ENCODE measurements around the gene CPAMD8. TPM values are rescaled to one million over a fixed set of nuclear protein-coding genes. Genes with fewer than 3 reads are reported as not detected.

Gene CPAMD8
- total RNA-seq, 1 experiment from 2014 or later, result 3.9 TPM

- Histone ChIP-seq H3K27ac (ENCODE audit: low read length) (no peak overlapping the region), H3K36me3 (ENCODE audit: low read depth, low read length) (no peaks in the 10 kb centered on the region), H3K9me2 (replicated peaks; ENCODE audit: low read length) (no peaks in the 10 kb centered on the region), H3K27me3 (ENCODE audit: low read length) (no peaks in the 10 kb centered on the region), H3K9ac (ENCODE audit: low read length) (no peak overlapping the region), H3K79me2 (ENCODE audit: low read length) (no peaks in the 10 kb centered on the region), H3K4me1 (ENCODE audit: insufficient read depth, low read length) (no peaks in the 10 kb centered on the region), H2AFZ (ENCODE audit: low read length) (no peak overlapping the region), H3F3A (ENCODE audit: low read length, unreplicated experiment) (no peaks in the 10 kb centered on the region), H3K4me3 (ENCODE audit: low read length) (no peak overlapping the region), H3K9me3 (ENCODE audit: low read length) (no peaks in the 10 kb centered on the region), H3K4me2 (ENCODE audit: low read length) (no peak overlapping the region), H4K20me1 (ENCODE audit: low read length) (no peaks in the 10 kb centered on the region)
- TF ChIP-seq EZH2phosphoT487 (IDR thresholded peaks at IDR 0.05; ENCODE audit: borderline replicate concordance, low read length), result no peak
- TF ChIP-seq, protein P1, sequence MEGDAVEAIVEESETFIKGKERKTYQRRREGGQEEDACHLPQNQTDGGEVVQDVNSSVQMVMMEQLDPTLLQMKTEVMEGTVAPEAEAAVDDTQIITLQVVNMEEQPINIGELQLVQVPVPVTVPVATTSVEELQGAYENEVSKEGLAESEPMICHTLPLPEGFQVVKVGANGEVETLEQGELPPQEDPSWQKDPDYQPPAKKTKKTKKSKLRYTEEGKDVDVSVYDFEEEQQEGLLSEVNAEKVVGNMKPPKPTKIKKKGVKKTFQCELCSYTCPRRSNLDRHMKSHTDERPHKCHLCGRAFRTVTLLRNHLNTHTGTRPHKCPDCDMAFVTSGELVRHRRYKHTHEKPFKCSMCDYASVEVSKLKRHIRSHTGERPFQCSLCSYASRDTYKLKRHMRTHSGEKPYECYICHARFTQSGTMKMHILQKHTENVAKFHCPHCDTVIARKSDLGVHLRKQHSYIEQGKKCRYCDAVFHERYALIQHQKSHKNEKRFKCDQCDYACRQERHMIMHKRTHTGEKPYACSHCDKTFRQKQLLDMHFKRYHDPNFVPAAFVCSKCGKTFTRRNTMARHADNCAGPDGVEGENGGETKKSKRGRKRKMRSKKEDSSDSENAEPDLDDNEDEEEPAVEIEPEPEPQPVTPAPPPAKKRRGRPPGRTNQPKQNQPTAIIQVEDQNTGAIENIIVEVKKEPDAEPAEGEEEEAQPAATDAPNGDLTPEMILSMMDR (conservative IDR thresholded peaks at IDR 0.05; ENCODE audit: low read depth, low read length), result no peak
- no peak for TF ChIP-seq EZH2 (IDR thresholded peaks at IDR 0.05; ENCODE audit: low read length, unreplicated experiment)
- BruUV-seq (replicated peaks), result no TSS peak
- ATAC-seq (no peak), DNase-seq (no peak)
- ChIA-PET CTCF (no interaction called here), POLR2A (ENCODE audit: unreplicated experiment) (no interaction called here)
- intact Hi-C loops (cut with micrococcal nuclease), result no loop called here
These were observed 48.5 kb downstream of the CPAMD8 start for GRCh38 chr19:16978156-16978555.

- no peaks in the 10 kb centered on the region for H3K27me3 ChIP-seq (ENCODE audit: low read length)
- intact Hi-C loops (cut with micrococcal nuclease), result no loop called here
- ATAC-seq (no peak), DNase-seq (no peak)
- no peak overlapping the region for H3K4me3 ChIP-seq (ENCODE audit: low read length)
- H3F3A ChIP-seq (ENCODE audit: low read length, unreplicated experiment), result no peaks in the 10 kb centered on the region
- no peaks in the 10 kb centered on the region for H3K4me1 ChIP-seq (ENCODE audit: insufficient read depth, low read length)
- H3K9ac ChIP-seq (ENCODE audit: low read length), result no peak overlapping the region
- H3K9me2 ChIP-seq (replicated peaks; ENCODE audit: low read length), result no peaks in the 10 kb centered on the region
- no peak for TF ChIP-seq EZH2phosphoT487 (IDR thresholded peaks at IDR 0.05; ENCODE audit: borderline replicate concordance, low read length)
- TF ChIP-seq, protein P1 (conservative IDR thresholded peaks at IDR 0.05; ENCODE audit: low read depth, low read length), result no peak
- no peak for TF ChIP-seq EZH2 (IDR thresholded peaks at IDR 0.05; ENCODE audit: low read length, unreplicated experiment)
- no peak overlapping the region for H3K27ac ChIP-seq (ENCODE audit: low read length)
- no peak overlapping the region for H3K4me2 ChIP-seq (ENCODE audit: low read length)
- H3K36me3 ChIP-seq (ENCODE audit: low read depth, low read length), result no peaks in the 10 kb centered on the region
- BruUV-seq (replicated peaks), result no TSS peak
- no peaks in the 10 kb centered on the region for H3K9me3 ChIP-seq (ENCODE audit: low read length)
- no peaks in the 10 kb centered on the region for H4K20me1 ChIP-seq (ENCODE audit: low read length)
- ChIA-PET CTCF (no interaction called here), POLR2A (ENCODE audit: unreplicated experiment) (no interaction called here)
- H3K79me2 ChIP-seq (ENCODE audit: low read length), result no peaks in the 10 kb centered on the region
- no peak overlapping the region for H2AFZ ChIP-seq (ENCODE audit: low read length)
These were observed 49.3 kb downstream of the CPAMD8 start for GRCh38 chr19:16977306-16977705.

DNA sequence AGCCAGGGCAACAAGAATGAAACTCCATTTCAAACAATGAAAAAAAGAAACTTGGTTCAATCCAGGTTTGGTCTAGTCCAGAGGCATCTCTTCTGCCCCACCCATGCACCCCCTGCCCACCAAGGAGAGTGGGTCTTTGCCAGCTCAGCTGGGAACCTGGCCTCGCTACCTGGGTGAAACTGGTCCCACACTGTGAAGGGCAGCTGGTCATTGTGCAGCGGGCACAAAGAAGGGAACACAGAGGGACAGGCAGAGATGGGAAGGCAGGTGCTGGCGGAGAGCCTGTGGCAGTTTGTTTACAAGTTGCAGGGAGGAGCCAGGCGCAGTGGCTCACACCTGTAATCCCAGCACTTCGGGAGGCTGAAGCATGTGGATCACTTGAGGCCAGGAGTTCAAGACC lies 50.2 kb downstream of the CPAMD8 start:
- no peak overlapping the region for H3K4me3 ChIP-seq (ENCODE audit: low read length)
- H3K36me3 ChIP-seq (ENCODE audit: low read depth, low read length), result no peaks in the 10 kb centered on the region
- intact Hi-C loops (cut with micrococcal nuclease), result no loop called here
- CTCF ChIA-PET, result no interaction called here
- TF ChIP-seq EZH2phosphoT487 (IDR thresholded peaks at IDR 0.05; ENCODE audit: borderline replicate concordance, low read length) (no peak), EZH2 (IDR thresholded peaks at IDR 0.05; ENCODE audit: low read length, unreplicated experiment) (no peak)
- TF ChIP-seq, protein P1 (conservative IDR thresholded peaks at IDR 0.05; ENCODE audit: low read depth, low read length), result no peak
- H3K27me3 ChIP-seq (ENCODE audit: low read length), result no peaks in the 10 kb centered on the region
- no peaks in the 10 kb centered on the region for H3K4me1 ChIP-seq (ENCODE audit: insufficient read depth, low read length)
- DNase-seq (no peak), ATAC-seq (no peak)
- H3K9ac ChIP-seq (ENCODE audit: low read length), result no peak overlapping the region
- H3K9me3 ChIP-seq (ENCODE audit: low read length), result no peaks in the 10 kb centered on the region
- no peak overlapping the region for H2AFZ ChIP-seq (ENCODE audit: low read length)
- no peaks in the 10 kb centered on the region for H3K9me2 ChIP-seq (replicated peaks; ENCODE audit: low read length)
- no peaks in the 10 kb centered on the region for H3F3A ChIP-seq (ENCODE audit: low read length, unreplicated experiment)
- no peaks in the 10 kb centered on the region for H3K79me2 ChIP-seq (ENCODE audit: low read length)
- no peak overlapping the region for H3K4me2 ChIP-seq (ENCODE audit: low read length)
- POLR2A ChIA-PET (ENCODE audit: unreplicated experiment), result no interaction called here
- no peaks in the 10 kb centered on the region for H4K20me1 ChIP-seq (ENCODE audit: low read length)
- no peak overlapping the region for H3K27ac ChIP-seq (ENCODE audit: low read length)
- no TSS peak for BruUV-seq (replicated peaks)

Measured in PC-3 (cell line).